HG03354 (cell line): ENCODE measurements around the gene KRTAP5-6.

ENCODE experiments used
- ATAC-seq: cut with Tn5 transposase; IDR thresholded peaks from one replicate; pipeline ENCODE4 v1.9.1; 2021; ENCODE audit warnings: mild to moderate bottlenecking; ENCODE audit not compliant: unreplicated experiment, poor library complexity, severe bottlenecking

The KRTAP5-6 gene

GRCh38 chr11:1743585-1744136, 46.7 kb downstream of the KRTAP5-6 start:
- no peak for ATAC-seq

- ATAC-seq: no peak
Measured at GRCh38 chr11:1744137-1744886, 47.3 kb downstream of the KRTAP5-6 start.

GRCh38 chr11:1744891-1745700, 48.1 kb downstream of the KRTAP5-6 start:
- no peak for ATAC-seq

GRCh38 chr11:1745701-1746320, 48.8 kb downstream of the KRTAP5-6 start:
- no peak for ATAC-seq

GRCh38 chr11:1746511-1746931, 49.5 kb downstream of the KRTAP5-6 start:
- no peak for ATAC-seq

- ATAC-seq: no peak
Measured at GRCh38 chr11:1746956-1747752, 50.2 kb downstream of the KRTAP5-6 start.
